Measurements from ENCODE around the gene RIMBP2.

RIMBP2 gene

GRCh38 chr12:130423991-130424857 lies 291.9 kb downstream of the RIMBP2 start:
- TF ChIP-seq GATA3 (IDR thresholded peaks at IDR 0.05; ENCODE audit: low read depth, low read length): no peak
- no peak for TF ChIP-seq GATA2 (IDR thresholded peaks at IDR 0.05; ENCODE audit: low read depth, low read length)

- no peak for TF ChIP-seq GATA2 (IDR thresholded peaks at IDR 0.05; ENCODE audit: low read depth, low read length)
- TF ChIP-seq GATA3 (IDR thresholded peaks at IDR 0.05; ENCODE audit: low read depth, low read length): no peak
These were observed 293.0 kb downstream of the RIMBP2 start for GRCh38 chr12:130423136-130423535.

GRCh38 chr12:130422676-130423075 lies 293.4 kb downstream of the RIMBP2 start:
- TF ChIP-seq GATA2 (IDR thresholded peaks at IDR 0.05; ENCODE audit: low read depth, low read length): no peak
- TF ChIP-seq GATA3 (IDR thresholded peaks at IDR 0.05; ENCODE audit: low read depth, low read length): no peak

- TF ChIP-seq GATA2 (IDR thresholded peaks at IDR 0.05; ENCODE audit: low read depth, low read length): no peak
- no peak for TF ChIP-seq GATA3 (IDR thresholded peaks at IDR 0.05; ENCODE audit: low read depth, low read length)
These were observed 294.2 kb downstream of the RIMBP2 start for GRCh38 chr12:130421896-130422295.

GRCh38 chr12:130420071-130420470 lies 296.0 kb downstream of the RIMBP2 start:
- TF ChIP-seq GATA3 (IDR thresholded peaks at IDR 0.05; ENCODE audit: low read depth, low read length) (no peak), GATA2 (IDR thresholded peaks at IDR 0.05; ENCODE audit: low read depth, low read length) (no peak)

GRCh38 chr12:130419116-130419515 lies 297.0 kb downstream of the RIMBP2 start:
- TF ChIP-seq GATA2 (IDR thresholded peaks at IDR 0.05; ENCODE audit: low read depth, low read length): no peak
- TF ChIP-seq GATA3 (IDR thresholded peaks at IDR 0.05; ENCODE audit: low read depth, low read length): no peak

- TF ChIP-seq GATA2 (IDR thresholded peaks at IDR 0.05; ENCODE audit: low read depth, low read length) (no peak), GATA3 (IDR thresholded peaks at IDR 0.05; ENCODE audit: low read depth, low read length) (no peak)
These were observed 297.8 kb downstream of the RIMBP2 start for GRCh38 chr12:130418251-130418650.

- TF ChIP-seq GATA2 (IDR thresholded peaks at IDR 0.05; ENCODE audit: low read depth, low read length) (no peak), GATA3 (IDR thresholded peaks at IDR 0.05; ENCODE audit: low read depth, low read length) (no peak)
These were observed 301.7 kb downstream of the RIMBP2 start for GRCh38 chr12:130414381-130414780.

- no peak for TF ChIP-seq GATA3 (IDR thresholded peaks at IDR 0.05; ENCODE audit: low read depth, low read length)
- TF ChIP-seq GATA2 (IDR thresholded peaks at IDR 0.05; ENCODE audit: low read depth, low read length): no peak
These were observed 302.2 kb downstream of the RIMBP2 start for GRCh38 chr12:130413909-130414308.

- TF ChIP-seq GATA3 (IDR thresholded peaks at IDR 0.05; ENCODE audit: low read depth, low read length) (no peak), GATA2 (IDR thresholded peaks at IDR 0.05; ENCODE audit: low read depth, low read length) (no peak)
These were observed 303.7 kb downstream of the RIMBP2 start for GRCh38 chr12:130412384-130412783.

GRCh38 chr12:130405332-130405731 lies 310.8 kb downstream of the RIMBP2 start:
- no peak for TF ChIP-seq GATA3 (IDR thresholded peaks at IDR 0.05; ENCODE audit: low read depth, low read length)
- TF ChIP-seq GATA2 (IDR thresholded peaks at IDR 0.05; ENCODE audit: low read depth, low read length): no peak

GRCh38 chr12:130401703-130402102 lies 314.4 kb downstream of the RIMBP2 start:
- TF ChIP-seq GATA3 (IDR thresholded peaks at IDR 0.05; ENCODE audit: low read depth, low read length) (no peak), GATA2 (IDR thresholded peaks at IDR 0.05; ENCODE audit: low read depth, low read length) (no peak)

GRCh38 chr12:130398100-130398848 lies 317.8 kb downstream of the RIMBP2 start:
- TF ChIP-seq GATA2 (IDR thresholded peaks at IDR 0.05; ENCODE audit: low read depth, low read length) (no peak), GATA3 (IDR thresholded peaks at IDR 0.05; ENCODE audit: low read depth, low read length) (no peak)

- TF ChIP-seq GATA3 (IDR thresholded peaks at IDR 0.05; ENCODE audit: low read depth, low read length) (no peak), GATA2 (IDR thresholded peaks at IDR 0.05; ENCODE audit: low read depth, low read length) (no peak)
These were observed 319.4 kb downstream of the RIMBP2 start for GRCh38 chr12:130396667-130397066.

GRCh38 chr12:130394906-130395305 lies 321.2 kb downstream of the RIMBP2 start:
- TF ChIP-seq GATA3 (IDR thresholded peaks at IDR 0.05; ENCODE audit: low read depth, low read length) (no peak), GATA2 (IDR thresholded peaks at IDR 0.05; ENCODE audit: low read depth, low read length) (no peak)

All from SH-SY5Y (cell line).